ENCODE data around the gene C22orf15.

DNA sequence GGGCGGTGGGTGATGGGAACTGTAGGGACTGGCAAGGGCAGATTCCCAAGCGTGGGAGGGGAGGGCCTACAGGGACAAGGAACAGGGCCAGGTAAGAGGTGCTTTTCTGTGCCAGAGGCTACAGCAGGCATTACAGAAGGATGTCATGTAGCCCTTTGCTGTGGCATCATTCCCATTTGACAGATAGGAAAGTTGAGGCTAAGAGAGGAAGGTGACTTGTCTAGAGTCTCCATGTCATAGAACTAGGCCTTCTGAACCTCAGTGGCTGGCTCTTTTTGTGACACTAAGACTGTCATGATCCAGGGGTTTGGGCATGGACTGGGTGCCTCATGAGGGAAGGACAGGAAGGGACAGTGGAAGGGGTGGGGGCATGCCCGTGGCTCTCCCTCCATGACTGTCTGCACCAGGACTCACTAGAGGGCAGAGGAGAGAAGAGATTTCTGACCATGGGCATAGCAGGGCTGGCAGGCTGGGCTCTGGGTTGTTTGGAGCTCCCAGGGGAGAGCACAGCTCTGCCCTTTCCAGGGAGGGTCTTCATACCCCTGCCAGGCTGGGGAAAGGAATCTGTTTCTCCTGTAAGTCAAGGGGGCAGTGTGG, 13.1 kb downstream of the C22orf15 start:
- no peak for TF ChIP-seq POLR2A (IDR thresholded peaks at IDR 0.05)
- TF ChIP-seq, protein P1, sequence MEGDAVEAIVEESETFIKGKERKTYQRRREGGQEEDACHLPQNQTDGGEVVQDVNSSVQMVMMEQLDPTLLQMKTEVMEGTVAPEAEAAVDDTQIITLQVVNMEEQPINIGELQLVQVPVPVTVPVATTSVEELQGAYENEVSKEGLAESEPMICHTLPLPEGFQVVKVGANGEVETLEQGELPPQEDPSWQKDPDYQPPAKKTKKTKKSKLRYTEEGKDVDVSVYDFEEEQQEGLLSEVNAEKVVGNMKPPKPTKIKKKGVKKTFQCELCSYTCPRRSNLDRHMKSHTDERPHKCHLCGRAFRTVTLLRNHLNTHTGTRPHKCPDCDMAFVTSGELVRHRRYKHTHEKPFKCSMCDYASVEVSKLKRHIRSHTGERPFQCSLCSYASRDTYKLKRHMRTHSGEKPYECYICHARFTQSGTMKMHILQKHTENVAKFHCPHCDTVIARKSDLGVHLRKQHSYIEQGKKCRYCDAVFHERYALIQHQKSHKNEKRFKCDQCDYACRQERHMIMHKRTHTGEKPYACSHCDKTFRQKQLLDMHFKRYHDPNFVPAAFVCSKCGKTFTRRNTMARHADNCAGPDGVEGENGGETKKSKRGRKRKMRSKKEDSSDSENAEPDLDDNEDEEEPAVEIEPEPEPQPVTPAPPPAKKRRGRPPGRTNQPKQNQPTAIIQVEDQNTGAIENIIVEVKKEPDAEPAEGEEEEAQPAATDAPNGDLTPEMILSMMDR (IDR thresholded peaks at IDR 0.05): no peak
